Testis (tissue), 3 donors: ENCODE results near the gene COL25A1. TPM values are rescaled to one million over a fixed set of nuclear protein-coding genes. Genes with fewer than 3 reads are reported as not detected.

ENCODE experiments used
- DNase-seq: peaks from one replicate; pipeline ENCODE4 v3.0.0-alpha.2; 2019
- H3K27ac ChIP-seq, 2 donors: fragments of 200-600 bp; sonication (generic); one replicate each; pipeline ENCODE4 v1.5.1; 2019
- H3K27me3 ChIP-seq: fragments of 200-600 bp; sonication (generic); one replicate; pipeline ENCODE4 v1.5.1; 2019
- H3K36me3 ChIP-seq: fragments of 200-600 bp; sonication (generic); one replicate; pipeline ENCODE4 v1.5.1; 2017; ENCODE audit warnings: low read depth; ENCODE audit errors: missing control alignments
- H3K4me1 ChIP-seq: fragments of 200-600 bp; sonication (generic); one replicate; pipeline ENCODE4 v1.5.1; 2019
- H3K4me3 ChIP-seq, 2 donors: fragments of 200-600 bp; sonication (generic); one replicate each; pipeline ENCODE4 v1.5.1; 2017 to 2019
- H3K9me3 ChIP-seq: fragments of 200-600 bp; sonication (generic); one replicate; pipeline ENCODE4 v1.5.1; 2017
- POLR2A ChIP-seq: fragments of 450-650 bp; IDR thresholded peaks from one replicate; pipeline ENCODE4 v1.6.1; 2017; ENCODE audit warnings: antibody characterized with exemption, mild to moderate bottlenecking, moderate library complexity
- WGBS, 2 donors: methylation state at CpG; one replicate each; pipeline ENCODE4 v1.1.5; 2018; 5-methylcytosine and 5-hydroxymethylcytosine counted together
- intact Hi-C: fragments of 100-400 bp; cut with DNase I; formaldehyde crosslinking; loops from one replicate; pipeline ENCODE4 v1.15.1; 2023; ENCODE audit warnings: low total_unique reads
- polyA plus RNA-seq: library from polyadenylated mRNA; stranded (reverse); fragments of 350-450 nt; fragmentation: Illumina TruSeq; extraction: RNeasy Lipid Tissue Mini Kit (QIAGEN cat#74804); gene quantifications from one replicate; pipeline ENCODE4 v1.2.3, GENCODE V29; 2014; ENCODE audit warnings: low read depth, low replicate concordance; ENCODE audit not compliant: insufficient read depth
- total RNA-seq, 2 donors: library from RNA; depleted of rRNA; stranded (reverse); fragments of >200 nt; gene quantifications; one replicate each; pipeline ENCODE4 v1.2.3, GENCODE V29; 2016
- TF ChIP-seq, protein P1 (sequence below), 3 experiments: fragments of 450-650 bp in 2 of 3; fragments of 200-600 bp in 1 of 3; sonication (generic) in 1 of 3; IDR thresholded peaks; one replicate each; pipeline ENCODE4 v1.5.1; 2016 to 2019; ENCODE audit warnings: antibody characterized with exemption in 3 of 3, mild to moderate bottlenecking in 2 of 3, moderate library complexity in 1 of 3

The COL25A1 gene
- total and polyA plus RNA-seq, 3 donors from 2014 or later = 11.7 to 19.2 (median 17.2) TPM

- H3K27ac ChIP-seq = no peak overlapping the region
- no peak overlapping the region for H3K4me3 ChIP-seq
- TF ChIP-seq, protein P1, sequence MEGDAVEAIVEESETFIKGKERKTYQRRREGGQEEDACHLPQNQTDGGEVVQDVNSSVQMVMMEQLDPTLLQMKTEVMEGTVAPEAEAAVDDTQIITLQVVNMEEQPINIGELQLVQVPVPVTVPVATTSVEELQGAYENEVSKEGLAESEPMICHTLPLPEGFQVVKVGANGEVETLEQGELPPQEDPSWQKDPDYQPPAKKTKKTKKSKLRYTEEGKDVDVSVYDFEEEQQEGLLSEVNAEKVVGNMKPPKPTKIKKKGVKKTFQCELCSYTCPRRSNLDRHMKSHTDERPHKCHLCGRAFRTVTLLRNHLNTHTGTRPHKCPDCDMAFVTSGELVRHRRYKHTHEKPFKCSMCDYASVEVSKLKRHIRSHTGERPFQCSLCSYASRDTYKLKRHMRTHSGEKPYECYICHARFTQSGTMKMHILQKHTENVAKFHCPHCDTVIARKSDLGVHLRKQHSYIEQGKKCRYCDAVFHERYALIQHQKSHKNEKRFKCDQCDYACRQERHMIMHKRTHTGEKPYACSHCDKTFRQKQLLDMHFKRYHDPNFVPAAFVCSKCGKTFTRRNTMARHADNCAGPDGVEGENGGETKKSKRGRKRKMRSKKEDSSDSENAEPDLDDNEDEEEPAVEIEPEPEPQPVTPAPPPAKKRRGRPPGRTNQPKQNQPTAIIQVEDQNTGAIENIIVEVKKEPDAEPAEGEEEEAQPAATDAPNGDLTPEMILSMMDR (IDR thresholded peaks at IDR 0.05) = no peak
- TF ChIP-seq POLR2A = no peak
- no peaks in the 10 kb centered on the region for H3K4me1 ChIP-seq
- no peaks in the 10 kb centered on the region for H3K27me3 ChIP-seq
- intact Hi-C loops = no loop called here
- H3K36me3 ChIP-seq = no peaks in the 10 kb centered on the region
- H3K9me3 ChIP-seq = no peaks in the 10 kb centered on the region
- WGBS, 2 donors = 91 to 97% methylated on average over 2 of the region's 2 CpGs
- DNase-seq = no peak
These were observed 25.2 kb upstream of the COL25A1 start for GRCh38 chr4:109327641-109328040.

DNA sequence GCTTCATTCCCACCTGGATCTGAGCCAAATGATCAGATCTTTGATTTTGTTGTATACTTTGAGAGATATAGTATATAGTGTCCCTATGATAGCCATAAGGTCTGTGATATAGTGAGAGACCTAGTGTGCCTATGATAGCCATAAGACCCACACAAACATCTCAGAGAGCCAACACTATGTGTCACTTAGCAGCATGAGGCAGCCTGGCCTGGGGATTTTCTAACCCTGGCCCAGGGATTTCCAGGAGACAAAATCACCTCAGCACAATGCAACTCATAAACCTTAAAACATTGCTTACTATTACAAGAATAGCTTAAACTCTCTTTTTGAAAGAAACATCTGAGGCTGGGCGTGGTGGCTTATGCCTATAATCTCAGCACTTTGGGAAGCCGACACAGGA lies 23.2 kb upstream of the COL25A1 start:
- WGBS, 2 donors = 82 to 92% methylated on average over 2 of the region's 2 CpGs
- Histone ChIP-seq H3K36me3 (no peaks in the 10 kb centered on the region), H3K4me1 (no peaks in the 10 kb centered on the region), H3K27me3 (no peaks in the 10 kb centered on the region), H3K27ac (no peak overlapping the region), H3K9me3 (no peaks in the 10 kb centered on the region), H3K4me3 (no peak overlapping the region)
- intact Hi-C loops = no loop called here
- DNase-seq = no peak
- no peak for TF ChIP-seq POLR2A
- TF ChIP-seq, protein P1 (IDR thresholded peaks at IDR 0.05) = no peak

DNA sequence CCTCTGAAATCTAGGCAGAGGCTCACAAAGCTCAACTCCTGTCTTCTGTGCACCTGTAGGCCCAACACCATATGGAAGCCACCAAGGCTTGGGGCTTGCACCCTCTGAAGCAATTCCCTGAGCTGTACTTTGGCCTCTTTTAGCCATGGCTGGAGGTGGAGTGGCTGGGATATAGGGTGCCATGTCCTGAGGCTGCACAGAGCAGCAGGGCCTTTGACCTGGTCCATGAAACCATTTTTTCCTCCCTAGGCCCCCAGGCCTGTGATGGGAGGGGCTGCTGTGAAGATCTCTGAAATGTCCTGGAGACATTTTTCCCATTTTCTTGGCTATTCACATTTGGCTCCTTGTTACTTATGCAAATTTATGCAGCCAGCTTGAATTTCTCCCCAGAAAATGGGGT lies 20.9 kb upstream of the COL25A1 start:
- no peak for DNase-seq
- Histone ChIP-seq H3K4me3 (no peak overlapping the region), H3K36me3 (no peaks in the 10 kb centered on the region), H3K4me1 (no peaks in the 10 kb centered on the region), H3K27me3 (no peaks in the 10 kb centered on the region), H3K27ac (no peak overlapping the region), H3K9me3 (no peaks in the 10 kb centered on the region)
- TF ChIP-seq, protein P1 (IDR thresholded peaks at IDR 0.05) = no peak
- TF ChIP-seq POLR2A = no peak
- intact Hi-C loops = no loop called here

- Histone ChIP-seq H3K4me3 (no peak overlapping the region), H3K4me1 (no peaks in the 10 kb centered on the region), H3K9me3 (no peaks in the 10 kb centered on the region), H3K27me3 (no peaks in the 10 kb centered on the region), H3K36me3 (no peaks in the 10 kb centered on the region), H3K27ac (no peak overlapping the region)
- DNase-seq = no peak
- TF ChIP-seq, protein P1 (IDR thresholded peaks at IDR 0.05) = no peak
- no peak for TF ChIP-seq POLR2A
- intact Hi-C loops = no loop called here
- 82 to 94% methylated on average over 1 of the region's 1 CpG for WGBS, 2 donors
These were observed 18.8 kb upstream of the COL25A1 start for GRCh38 chr4:109321232-109321631.

GRCh38 chr4:109319684-109320083 lies 17.2 kb upstream of the COL25A1 start:
- no peak overlapping the region for H3K27ac ChIP-seq
- no peaks in the 10 kb centered on the region for H3K4me1 ChIP-seq
- H3K9me3 ChIP-seq = no peaks in the 10 kb centered on the region
- intact Hi-C loops = no loop called here
- no peaks in the 10 kb centered on the region for H3K36me3 ChIP-seq
- H3K27me3 ChIP-seq = no peaks in the 10 kb centered on the region
- 90 to 93% methylated on average over 2 of the region's 2 CpGs for WGBS, 2 donors
- TF ChIP-seq, protein P1 (IDR thresholded peaks at IDR 0.05) = no peak
- TF ChIP-seq POLR2A = no peak
- DNase-seq = no peak
- H3K4me3 ChIP-seq = no peak overlapping the region
